ENCODE results near the gene PRTN3. TPM values are rescaled to one million over a fixed set of nuclear protein-coding genes. Genes with fewer than 3 reads are reported as not detected.

PRTN3 gene
- total and polyA plus RNA-seq, 4 donors: 0.58 to 23.3 (median 9.7) TPM

GRCh38 chr19:867301-867793, 26.5 kb downstream of the PRTN3 start:
- TF ChIP-seq, protein P1, sequence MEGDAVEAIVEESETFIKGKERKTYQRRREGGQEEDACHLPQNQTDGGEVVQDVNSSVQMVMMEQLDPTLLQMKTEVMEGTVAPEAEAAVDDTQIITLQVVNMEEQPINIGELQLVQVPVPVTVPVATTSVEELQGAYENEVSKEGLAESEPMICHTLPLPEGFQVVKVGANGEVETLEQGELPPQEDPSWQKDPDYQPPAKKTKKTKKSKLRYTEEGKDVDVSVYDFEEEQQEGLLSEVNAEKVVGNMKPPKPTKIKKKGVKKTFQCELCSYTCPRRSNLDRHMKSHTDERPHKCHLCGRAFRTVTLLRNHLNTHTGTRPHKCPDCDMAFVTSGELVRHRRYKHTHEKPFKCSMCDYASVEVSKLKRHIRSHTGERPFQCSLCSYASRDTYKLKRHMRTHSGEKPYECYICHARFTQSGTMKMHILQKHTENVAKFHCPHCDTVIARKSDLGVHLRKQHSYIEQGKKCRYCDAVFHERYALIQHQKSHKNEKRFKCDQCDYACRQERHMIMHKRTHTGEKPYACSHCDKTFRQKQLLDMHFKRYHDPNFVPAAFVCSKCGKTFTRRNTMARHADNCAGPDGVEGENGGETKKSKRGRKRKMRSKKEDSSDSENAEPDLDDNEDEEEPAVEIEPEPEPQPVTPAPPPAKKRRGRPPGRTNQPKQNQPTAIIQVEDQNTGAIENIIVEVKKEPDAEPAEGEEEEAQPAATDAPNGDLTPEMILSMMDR (IDR thresholded peaks at IDR 0.05; ENCODE audit: control extremely low read depth, extremely low read depth): no peak
- Histone ChIP-seq H3K9me3 (ENCODE audit: control insufficient read depth in 4 of 4, insufficient read depth in 3 of 4, low read length in 3 of 4) (no peaks in the 10 kb centered on the region), H3K9ac (ENCODE audit: insufficient read depth in 1 of 2, low read length in 2 of 2) (no peak overlapping the region), H3K36me3 (ENCODE audit: control insufficient read depth in 4 of 4, insufficient read depth in 4 of 4, low read length in 4 of 4) (peaks cover 0 to 33% (median 13%) of the 10 kb centered on the region in 4 donors), H3K27me3 (ENCODE audit: control insufficient read depth in 3 of 3, insufficient read depth in 3 of 3, low read length in 2 of 3) (peaks cover 0 to 2% (median 0%) of the 10 kb centered on the region in 3 donors), H3K27ac (ENCODE audit: low read depth in 1 of 2, low read length in 1 of 2) (no peak overlapping the region), H3K4me1 (ENCODE audit: control insufficient read depth in 5 of 5, insufficient read depth in 5 of 5, low read length in 5 of 5) (peaks cover 0 to 20% (median 12%) of the 10 kb centered on the region in 5 donors), H3K4me3 (no peak overlapping the region)
- 85 to 88% methylated on average over 16 of the region's 16 CpGs for WGBS, 2 donors
- ATAC-seq (ENCODE audit: insufficient read depth, low FRiP score) (no peak), DNase-seq (peak in 2 of 3 donors; percentile 43 to 47)

- Histone ChIP-seq H3K27me3 (ENCODE audit: control insufficient read depth in 3 of 3, insufficient read depth in 3 of 3, low read length in 2 of 3) (peaks cover 0 to 2% (median 0%) of the 10 kb centered on the region in 3 donors), H3K4me1 (ENCODE audit: control insufficient read depth in 5 of 5, insufficient read depth in 5 of 5, low read length in 5 of 5) (peaks cover 0 to 20% (median 12%) of the 10 kb centered on the region in 5 donors), H3K27ac (ENCODE audit: low read depth in 1 of 2, low read length in 1 of 2) (no peak overlapping the region), H3K36me3 (ENCODE audit: control insufficient read depth in 4 of 4, insufficient read depth in 4 of 4, low read length in 4 of 4) (peaks cover 0 to 33% (median 13%) of the 10 kb centered on the region in 4 donors), H3K9ac (ENCODE audit: insufficient read depth in 1 of 2, low read length in 2 of 2) (no peak overlapping the region), H3K4me3 (no peak overlapping the region), H3K9me3 (ENCODE audit: control insufficient read depth in 4 of 4, insufficient read depth in 3 of 4, low read length in 3 of 4) (no peaks in the 10 kb centered on the region)
- no peak for ATAC-seq (ENCODE audit: insufficient read depth, low FRiP score)
- 96 to 98% methylated on average over 38 to 39 of the region's 39 CpGs for WGBS, 2 donors
- TF ChIP-seq, protein P1 (IDR thresholded peaks at IDR 0.05; ENCODE audit: control extremely low read depth, extremely low read depth): no peak
- no peak for DNase-seq
Observed at GRCh38 chr19:867855-868457, 27.2 kb downstream of the PRTN3 start.

GRCh38 chr19:868458-869244, 27.9 kb downstream of the PRTN3 start:
- no peak for ATAC-seq (ENCODE audit: insufficient read depth, low FRiP score)
- TF ChIP-seq, protein P1 (IDR thresholded peaks at IDR 0.05; ENCODE audit: control extremely low read depth, extremely low read depth): no peak
- no peak overlapping the region for H3K4me3 ChIP-seq
- 93 to 94% methylated on average over 33 to 34 of the region's 34 CpGs for WGBS, 2 donors
- no peaks in the 10 kb centered on the region for H3K27me3 ChIP-seq (ENCODE audit: control insufficient read depth in 3 of 3, insufficient read depth in 3 of 3, low read length in 2 of 3)
- H3K27ac ChIP-seq (ENCODE audit: low read depth in 1 of 2, low read length in 1 of 2): peak overlapping the region in 1 of 2 donors; percentile 68
- no peaks in the 10 kb centered on the region for H3K9me3 ChIP-seq (ENCODE audit: control insufficient read depth in 4 of 4, insufficient read depth in 3 of 4, low read length in 3 of 4)
- H3K9ac ChIP-seq (ENCODE audit: insufficient read depth in 1 of 2, low read length in 2 of 2): peak overlapping the region in 1 of 2 donors; percentile 55
- H3K4me1 ChIP-seq (ENCODE audit: control insufficient read depth in 5 of 5, insufficient read depth in 5 of 5, low read length in 5 of 5): peaks cover 0 to 20% (median 12%) of the 10 kb centered on the region in 5 donors
- no peak for DNase-seq
- peaks cover 0 to 36% (median 14%) of the 10 kb centered on the region in 4 donors for H3K36me3 ChIP-seq (ENCODE audit: control insufficient read depth in 4 of 4, insufficient read depth in 4 of 4, low read length in 4 of 4)

Measured in lung (tissue), 12 donors.